ENCODE data around the gene EFHD1. TPM values are rescaled to one million over a fixed set of nuclear protein-coding genes. Genes with fewer than 3 reads are reported as not detected.

The EFHD1 gene
- total RNA-seq, 4 donors from 2014 or later = 6.0 to 56.9 (median 25.8) TPM

GRCh38 chr2:232643147-232643425 lies 9.7 kb downstream of the EFHD1 start:
- TF ChIP-seq CTCF (IDR thresholded peaks at IDR 0.05; ENCODE audit: low read depth) = no peak

GRCh38 chr2:232643813-232644347 lies 10.5 kb downstream of the EFHD1 start:
- no peak for TF ChIP-seq CTCF (IDR thresholded peaks at IDR 0.05; ENCODE audit: low read depth)

- no peak for TF ChIP-seq CTCF (IDR thresholded peaks at IDR 0.05; ENCODE audit: low read depth)
These were observed 11.7 kb downstream of the EFHD1 start for GRCh38 chr2:232645061-232645460.

- TF ChIP-seq CTCF (IDR thresholded peaks at IDR 0.05; ENCODE audit: low read depth) = no peak
These were observed 13.3 kb downstream of the EFHD1 start for GRCh38 chr2:232646726-232647125.

- TF ChIP-seq CTCF (IDR thresholded peaks at IDR 0.05; ENCODE audit: low read depth) = no peak
These were observed 13.9 kb downstream of the EFHD1 start for GRCh38 chr2:232647261-232647660.

- no peak for TF ChIP-seq CTCF (IDR thresholded peaks at IDR 0.05; ENCODE audit: low read depth)
These were observed 15.6 kb downstream of the EFHD1 start for GRCh38 chr2:232649033-232649432.

- TF ChIP-seq CTCF (IDR thresholded peaks at IDR 0.05; ENCODE audit: low read depth) = no peak
These were observed 19.1 kb downstream of the EFHD1 start for GRCh38 chr2:232652505-232652851.
